Measurements from ENCODE around the gene VASN. TPM values are rescaled to one million over a fixed set of nuclear protein-coding genes. Genes with fewer than 3 reads are reported as not detected.

Gene VASN
- total RNA-seq, 1 donor from 2014 or later: 0.16 TPM

DNA sequence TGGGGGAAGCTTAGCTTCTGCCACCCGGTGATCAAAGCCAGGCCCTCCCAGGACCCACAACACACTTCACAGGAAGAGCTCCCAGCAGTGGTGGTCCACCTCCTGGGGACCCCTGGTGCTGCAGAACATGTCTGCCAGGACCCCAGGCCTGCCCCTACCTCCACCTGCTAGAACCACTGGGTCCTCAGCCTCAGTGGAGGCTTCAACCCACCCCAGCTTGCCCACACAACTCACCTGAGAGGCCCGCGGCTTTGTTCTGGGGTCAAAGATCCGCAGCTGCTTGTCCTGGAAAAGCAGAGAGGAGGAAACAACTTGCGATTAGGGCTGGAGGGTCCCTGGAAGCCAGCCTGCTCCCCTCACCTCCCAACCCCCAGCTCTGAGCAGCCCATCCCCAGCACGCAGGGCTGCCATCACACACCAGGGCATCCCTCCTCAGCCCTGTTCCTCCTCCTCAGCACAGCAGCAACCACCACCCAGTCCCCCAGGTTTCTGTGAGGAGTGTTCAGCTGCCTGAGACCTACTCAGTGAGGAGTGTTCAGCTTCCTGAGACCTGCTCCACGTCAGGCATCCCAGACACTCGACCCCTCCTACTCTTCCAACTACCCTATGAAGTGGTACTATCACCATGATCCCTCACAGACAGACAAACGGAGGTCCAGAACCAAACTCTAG lies 23.5 kb downstream of the VASN start:
- H3K4me3 Mint-ChIP-seq: no peak overlapping the region
- DNase-seq: no peak
- H3K27ac Mint-ChIP-seq: no peak overlapping the region
- H3K27me3 Mint-ChIP-seq: no peaks in the 10 kb centered on the region
- intact Hi-C loops (cut with micrococcal nuclease): no loop called here
- peaks cover 31% of the 10 kb centered on the region for H3K36me3 Mint-ChIP-seq (ENCODE audit: low read depth)
- no peaks in the 10 kb centered on the region for H3K9me3 Mint-ChIP-seq
- no peaks in the 10 kb centered on the region for H3K4me1 Mint-ChIP-seq

DNA sequence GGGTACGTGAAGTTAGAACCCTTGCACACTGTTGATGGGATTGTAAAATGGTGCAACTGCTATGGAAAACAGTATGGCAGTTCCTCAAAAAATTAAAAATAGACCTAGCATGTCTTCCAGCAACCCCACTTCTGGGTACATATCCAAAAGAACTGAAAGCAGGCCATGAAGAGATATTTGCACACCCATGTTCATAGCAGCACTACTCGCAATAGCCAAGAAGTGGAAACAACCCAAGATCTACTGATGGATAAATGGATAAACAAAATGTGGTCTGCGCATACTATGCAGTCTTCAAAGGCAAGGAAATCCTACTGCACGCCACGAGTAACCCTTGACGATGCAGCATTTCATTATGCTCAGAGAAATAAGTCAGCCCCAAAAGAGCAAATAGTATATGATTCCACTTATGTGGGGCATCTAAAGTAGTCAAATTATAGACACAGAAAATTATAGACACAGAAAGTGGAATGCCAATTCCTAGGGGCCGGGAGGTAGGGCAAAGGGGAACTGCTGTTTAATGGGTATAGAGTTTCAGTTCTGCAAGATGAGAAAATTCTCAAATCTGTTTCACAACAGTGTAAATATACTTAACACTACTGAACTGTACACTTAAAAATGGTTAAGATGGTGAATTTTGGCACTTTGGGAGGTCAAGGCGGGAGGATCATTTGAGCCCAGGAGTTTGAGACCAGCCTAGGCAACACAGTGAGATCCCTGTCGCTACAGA lies 27.5 kb downstream of the VASN start:
- peaks cover 37% of the 10 kb centered on the region for H3K36me3 Mint-ChIP-seq (ENCODE audit: low read depth)
- H3K27me3 Mint-ChIP-seq: no peaks in the 10 kb centered on the region
- DNase-seq: no peak
- H3K4me1 Mint-ChIP-seq: no peaks in the 10 kb centered on the region
- H3K9me3 Mint-ChIP-seq: no peaks in the 10 kb centered on the region
- H3K27ac Mint-ChIP-seq: no peak overlapping the region
- no peak overlapping the region for H3K4me3 Mint-ChIP-seq
- intact Hi-C loops (cut with micrococcal nuclease): no loop called here

DNA sequence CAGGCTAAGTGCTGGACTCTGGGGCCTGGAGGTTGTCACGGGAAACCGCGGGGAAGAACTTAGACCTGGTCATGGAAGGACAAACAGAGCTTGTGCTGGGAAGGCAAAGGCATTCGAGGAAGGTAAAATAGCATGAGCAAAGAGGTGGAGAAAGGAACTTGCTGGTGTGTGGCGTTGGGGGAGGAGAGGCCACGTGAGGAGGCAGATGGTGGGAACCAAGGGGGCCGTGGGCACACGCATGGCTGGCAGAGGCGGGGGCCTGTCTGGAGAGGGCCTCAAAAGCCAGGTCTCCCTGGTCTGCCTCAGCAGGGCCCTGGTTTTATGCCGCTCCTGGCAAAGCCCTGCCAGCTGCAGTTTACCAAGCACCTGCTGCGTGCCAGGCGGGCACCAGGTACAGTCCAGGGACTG lies 29.4 kb downstream of the VASN start:
- no peak for DNase-seq
- no peaks in the 10 kb centered on the region for H3K27me3 Mint-ChIP-seq
- no peaks in the 10 kb centered on the region for H3K9me3 Mint-ChIP-seq
- no peak overlapping the region for H3K27ac Mint-ChIP-seq
- intact Hi-C loops (cut with micrococcal nuclease): loop anchor here (5.0 kb wide), 1 partner anchor 49 kb away; the partner anchor contains the start of gene PAM16
- H3K4me1 Mint-ChIP-seq: peaks cover 2% of the 10 kb centered on the region
- H3K4me3 Mint-ChIP-seq: no peak overlapping the region
- H3K36me3 Mint-ChIP-seq (ENCODE audit: low read depth): peaks cover 40% of the 10 kb centered on the region

DNA sequence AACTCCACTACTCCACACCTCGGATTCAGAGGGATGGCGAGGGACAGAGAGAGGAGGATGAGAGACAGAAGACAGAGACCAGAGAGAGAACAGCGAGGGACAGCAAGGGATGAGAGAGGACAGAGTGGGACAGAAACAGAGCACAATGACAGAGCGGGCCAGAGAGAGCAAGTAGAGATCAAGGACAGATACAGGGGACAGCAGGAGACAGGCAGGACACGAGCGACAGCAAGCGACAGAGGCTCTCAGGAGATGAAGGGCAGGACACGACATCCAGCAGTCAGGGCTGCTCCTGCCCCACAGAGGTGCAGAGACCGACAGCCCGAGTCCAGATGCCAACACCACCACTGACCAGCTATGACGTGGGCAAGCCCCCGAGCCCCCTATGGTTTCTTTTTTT lies 29.9 kb downstream of the VASN start:
- H3K27ac Mint-ChIP-seq: no peak overlapping the region
- DNase-seq: no peak
- no peaks in the 10 kb centered on the region for H3K9me3 Mint-ChIP-seq
- no peaks in the 10 kb centered on the region for H3K27me3 Mint-ChIP-seq
- no peak overlapping the region for H3K4me3 Mint-ChIP-seq
- intact Hi-C loops (cut with micrococcal nuclease): loop anchor here (5.0 kb wide), 1 partner anchor 49 kb away; the partner anchor contains the start of gene PAM16
- H3K36me3 Mint-ChIP-seq (ENCODE audit: low read depth): peaks cover 39% of the 10 kb centered on the region
- H3K4me1 Mint-ChIP-seq: peaks cover 2% of the 10 kb centered on the region

DNA sequence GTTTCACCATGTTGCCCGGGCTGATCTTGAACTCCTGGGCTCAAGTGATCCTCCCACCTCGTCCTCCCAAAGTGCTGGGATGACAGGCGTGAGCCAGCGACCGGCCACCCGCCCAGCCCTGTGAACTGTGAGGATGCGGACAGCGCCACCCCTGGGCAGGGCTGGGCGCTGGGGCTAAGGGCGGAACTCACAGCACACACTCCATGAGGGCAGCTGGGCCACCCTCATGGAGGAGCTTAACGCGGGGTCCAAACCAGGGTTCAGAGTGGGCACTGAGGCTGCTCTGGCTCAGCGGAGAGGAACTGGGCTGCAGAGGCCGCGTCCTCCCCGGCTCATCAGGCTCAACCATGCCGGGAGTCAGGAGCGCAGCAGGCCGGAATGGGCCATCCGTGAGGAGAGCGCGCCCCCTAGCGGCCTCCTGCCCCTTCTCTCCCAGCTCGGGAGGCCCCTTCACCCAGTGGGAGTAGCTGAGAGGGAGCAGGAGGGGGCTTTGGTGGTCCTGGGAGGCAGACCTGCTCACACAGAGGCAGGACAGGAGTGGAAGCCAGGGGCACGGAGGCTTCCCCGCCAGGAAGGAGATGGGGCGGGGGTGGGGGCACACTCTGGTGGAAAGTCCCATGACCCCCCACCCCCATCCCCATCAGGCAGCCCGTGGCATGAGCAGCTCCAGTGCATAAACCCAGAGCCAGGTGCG lies 30.9 kb downstream of the VASN start:
- H3K27ac Mint-ChIP-seq: no peak overlapping the region
- no peaks in the 10 kb centered on the region for H3K27me3 Mint-ChIP-seq
- peaks cover 41% of the 10 kb centered on the region for H3K36me3 Mint-ChIP-seq (ENCODE audit: low read depth)
- intact Hi-C loops (cut with micrococcal nuclease): loop anchor here (2.0 to 5.0 kb wide), 2 partner anchors 42 to 50 kb away; partner anchors contain the start of gene PAM16
- no peak overlapping the region for H3K4me3 Mint-ChIP-seq
- peaks cover 2% of the 10 kb centered on the region for H3K4me1 Mint-ChIP-seq
- no peaks in the 10 kb centered on the region for H3K9me3 Mint-ChIP-seq
- peak; percentile 91 for DNase-seq

DNA sequence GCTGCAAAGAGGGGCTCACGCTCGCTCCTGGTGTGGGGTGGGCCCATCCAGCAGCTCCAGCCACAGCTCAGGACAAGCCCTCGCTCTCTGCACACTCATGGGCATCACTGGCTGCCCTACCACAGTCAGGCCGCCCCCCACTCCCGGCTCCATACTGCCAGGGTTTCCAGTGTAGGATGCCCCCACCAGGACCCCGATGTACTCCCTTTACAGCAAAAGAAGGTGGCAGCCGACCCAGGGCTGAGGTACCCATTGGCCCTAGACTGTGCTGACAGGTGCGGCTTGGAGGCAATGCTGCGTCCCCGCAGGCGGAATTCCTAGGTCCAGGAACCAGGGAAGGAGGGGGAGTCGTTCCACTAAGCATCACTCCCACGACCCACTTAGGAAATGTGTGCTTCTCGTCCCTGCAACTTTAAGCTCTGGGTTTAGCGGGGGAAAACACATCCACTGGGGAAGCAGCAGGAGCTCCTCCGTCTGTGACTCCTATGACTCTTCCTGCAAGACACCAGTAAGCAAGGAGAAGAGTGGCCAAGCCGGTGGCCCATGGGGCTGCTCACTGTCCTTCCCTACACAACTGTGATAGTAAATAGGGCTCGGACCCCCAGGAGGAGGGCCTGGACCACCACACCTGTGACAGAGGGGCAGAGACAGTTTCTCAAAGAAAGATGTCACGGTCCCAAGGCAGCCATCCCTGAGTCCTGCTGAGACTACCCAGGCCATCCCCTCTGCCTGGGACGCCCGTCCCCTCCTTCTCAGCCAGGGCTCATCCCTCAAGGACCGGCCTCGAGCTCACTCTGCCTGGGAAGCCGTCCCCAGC lies 31.7 kb downstream of the VASN start:
- Mint-ChIP-seq H3K27ac (no peak overlapping the region), H3K36me3 (ENCODE audit: low read depth) (peaks cover 41% of the 10 kb centered on the region), H3K4me1 (peaks cover 2% of the 10 kb centered on the region), H3K27me3 (no peaks in the 10 kb centered on the region), H3K9me3 (no peaks in the 10 kb centered on the region), H3K4me3 (no peak overlapping the region)
- DNase-seq: no peak
- intact Hi-C loops (cut with micrococcal nuclease): loop anchor here (2.0 to 5.0 kb wide), 2 partner anchors 43 to 51 kb away; partner anchors contain the start of gene PAM16

DNA sequence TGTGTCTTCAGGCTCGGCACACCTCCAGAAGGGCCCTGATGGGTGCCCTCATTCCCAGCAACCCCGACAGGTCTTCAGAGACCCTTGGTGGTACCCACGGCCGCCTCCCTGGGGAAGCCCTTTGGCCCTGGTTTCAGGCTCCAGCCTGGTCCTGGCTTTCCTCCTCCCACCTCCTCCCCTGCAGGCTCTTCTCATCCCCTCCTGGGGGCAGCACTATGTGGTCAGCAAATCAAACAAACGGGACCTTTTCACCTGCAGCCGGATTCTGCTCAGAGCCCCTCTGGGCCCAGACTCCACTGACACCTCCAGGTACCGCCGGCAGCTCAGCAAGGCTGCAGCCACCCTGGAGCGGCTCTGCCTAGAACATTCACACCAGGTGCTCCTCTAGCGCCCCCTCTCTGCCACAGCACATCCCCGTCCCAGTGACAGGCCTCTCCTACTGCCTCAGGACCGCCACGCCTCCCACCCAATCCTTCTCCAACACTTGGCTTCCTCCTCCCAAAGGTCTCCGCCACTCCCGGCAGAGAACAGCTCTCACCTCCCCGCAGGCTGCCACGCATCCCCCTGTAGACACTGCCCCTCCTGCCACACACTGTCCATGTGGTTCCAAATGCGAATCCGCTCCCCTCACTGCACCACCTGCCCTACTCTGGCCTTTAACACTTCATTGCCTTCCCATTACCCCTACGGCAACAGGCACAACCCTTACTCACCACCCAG lies 32.8 kb downstream of the VASN start:
- Mint-ChIP-seq H3K9me3 (no peaks in the 10 kb centered on the region), H3K4me1 (peaks cover 2% of the 10 kb centered on the region), H3K27ac (no peak overlapping the region), H3K36me3 (ENCODE audit: low read depth) (peaks cover 36% of the 10 kb centered on the region), H3K4me3 (no peak overlapping the region), H3K27me3 (no peaks in the 10 kb centered on the region)
- DNase-seq: peak; percentile 81
- intact Hi-C loops (cut with micrococcal nuclease): loop anchor here (5.0 kb wide), 1 partner anchor 52 kb away; the partner anchor contains the start of gene PAM16

DNA sequence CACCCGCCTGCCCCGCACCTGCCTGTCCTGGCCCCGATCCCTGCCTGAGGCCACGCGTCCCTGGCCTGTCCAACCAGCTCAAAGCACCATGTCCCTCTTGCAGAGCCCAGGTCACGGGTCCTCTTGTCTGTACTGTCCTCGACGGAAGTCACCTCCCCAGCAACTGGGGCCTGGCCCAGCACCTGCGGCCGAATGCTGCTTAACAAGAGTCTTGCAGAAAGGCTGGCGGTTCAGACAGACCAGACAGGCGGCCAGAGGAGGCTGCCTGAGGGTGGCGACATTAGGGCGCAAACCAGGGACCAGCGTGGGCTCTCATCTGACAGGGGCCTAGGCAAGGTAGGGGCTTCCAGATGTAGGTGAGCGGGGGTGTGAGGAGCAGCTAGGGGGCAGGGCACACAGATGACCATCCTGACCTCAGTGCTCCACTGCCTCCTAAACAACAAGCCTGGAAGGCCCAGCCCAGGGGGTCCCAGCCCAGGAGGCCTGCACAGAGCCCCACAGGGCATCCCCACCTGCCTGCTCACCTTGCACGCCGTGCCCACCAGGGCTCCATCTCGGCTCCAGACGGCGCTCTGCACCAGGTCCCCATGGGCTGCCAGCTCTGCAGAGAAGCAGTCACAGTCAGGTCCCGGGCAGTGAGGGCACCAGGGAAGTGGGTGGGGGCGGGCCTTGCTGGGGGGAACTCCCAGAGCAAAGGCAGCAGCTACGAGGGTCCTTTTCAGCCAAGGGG lies 33.5 kb downstream of the VASN start:
- no peak for DNase-seq
- Mint-ChIP-seq H3K9me3 (no peaks in the 10 kb centered on the region), H3K36me3 (ENCODE audit: low read depth) (peaks cover 31% of the 10 kb centered on the region), H3K27ac (no peak overlapping the region), H3K4me1 (peaks cover 2% of the 10 kb centered on the region), H3K4me3 (no peak overlapping the region), H3K27me3 (no peaks in the 10 kb centered on the region)
- intact Hi-C loops (cut with micrococcal nuclease): loop anchor here (5.0 kb wide), 1 partner anchor 53 kb away; the partner anchor contains the start of gene PAM16

DNA sequence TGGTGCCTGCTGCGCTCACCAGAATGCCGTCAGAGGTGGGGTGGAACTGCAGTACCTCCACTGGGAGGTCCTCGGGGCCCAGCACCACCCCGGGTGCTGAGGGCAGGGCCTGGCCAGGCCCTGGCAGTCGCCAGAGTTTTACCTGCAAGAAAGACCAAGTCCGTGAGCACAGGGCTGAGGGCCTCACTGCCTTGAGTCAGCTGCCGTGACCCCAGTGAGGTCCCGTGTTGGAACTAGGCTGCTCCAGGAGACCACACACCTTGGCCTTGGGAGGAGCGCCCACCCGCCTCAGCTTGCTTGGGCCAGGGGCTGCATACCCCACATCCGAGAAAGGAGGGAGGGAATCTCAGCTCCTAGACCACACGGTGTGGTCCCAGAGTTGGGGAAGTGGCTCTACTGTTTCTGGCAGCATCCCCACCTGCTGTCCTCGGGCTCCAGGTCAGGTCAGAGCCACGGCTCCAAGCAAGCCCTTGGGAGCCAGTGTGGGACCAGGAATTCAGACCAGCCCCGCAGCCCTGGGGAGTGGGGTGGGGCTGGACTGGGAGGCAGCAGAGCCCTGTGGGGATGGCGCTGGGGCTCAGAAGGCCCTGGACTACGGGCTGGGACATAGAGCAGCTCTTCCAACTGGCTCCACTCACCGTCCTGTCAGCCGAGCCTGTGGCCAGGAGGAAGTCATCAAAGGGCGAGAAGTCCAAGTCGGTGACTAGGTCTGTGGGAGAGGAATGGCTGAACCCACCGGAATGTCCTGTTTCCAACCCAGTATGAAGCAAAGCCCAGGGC lies 36.1 kb downstream of the VASN start:
- intact Hi-C loops (cut with micrococcal nuclease): no loop called here
- peaks cover 12% of the 10 kb centered on the region for H3K4me1 Mint-ChIP-seq
- H3K9me3 Mint-ChIP-seq: no peaks in the 10 kb centered on the region
- peaks cover 40% of the 10 kb centered on the region for H3K36me3 Mint-ChIP-seq (ENCODE audit: low read depth)
- no peak overlapping the region for H3K4me3 Mint-ChIP-seq
- no peak overlapping the region for H3K27ac Mint-ChIP-seq
- H3K27me3 Mint-ChIP-seq: no peaks in the 10 kb centered on the region
- DNase-seq: no peak

DNA sequence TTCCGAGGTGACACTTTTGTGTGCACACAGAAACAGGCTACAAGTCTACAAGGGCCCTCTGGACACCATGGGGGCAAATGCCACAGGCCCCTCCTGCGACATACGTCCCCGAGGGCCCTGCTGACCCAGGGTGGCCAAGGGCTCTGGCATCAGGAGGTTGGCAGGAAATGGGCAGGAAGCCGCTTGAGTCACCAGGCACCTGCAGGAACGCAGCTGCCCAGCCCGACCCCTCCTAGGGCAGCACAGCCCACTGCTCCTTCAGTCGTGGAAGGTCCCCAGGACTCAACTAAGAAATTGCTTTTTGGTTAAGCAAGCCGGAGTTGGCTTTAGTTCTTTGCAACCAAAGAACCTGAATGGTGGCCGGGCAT lies 36.7 kb downstream of the VASN start:
- Mint-ChIP-seq H3K27me3 (no peaks in the 10 kb centered on the region), H3K4me1 (peaks cover 17% of the 10 kb centered on the region), H3K36me3 (ENCODE audit: low read depth) (peaks cover 42% of the 10 kb centered on the region), H3K4me3 (no peak overlapping the region), H3K9me3 (no peaks in the 10 kb centered on the region), H3K27ac (no peak overlapping the region)
- DNase-seq: no peak
- intact Hi-C loops (cut with micrococcal nuclease): no loop called here

DNA sequence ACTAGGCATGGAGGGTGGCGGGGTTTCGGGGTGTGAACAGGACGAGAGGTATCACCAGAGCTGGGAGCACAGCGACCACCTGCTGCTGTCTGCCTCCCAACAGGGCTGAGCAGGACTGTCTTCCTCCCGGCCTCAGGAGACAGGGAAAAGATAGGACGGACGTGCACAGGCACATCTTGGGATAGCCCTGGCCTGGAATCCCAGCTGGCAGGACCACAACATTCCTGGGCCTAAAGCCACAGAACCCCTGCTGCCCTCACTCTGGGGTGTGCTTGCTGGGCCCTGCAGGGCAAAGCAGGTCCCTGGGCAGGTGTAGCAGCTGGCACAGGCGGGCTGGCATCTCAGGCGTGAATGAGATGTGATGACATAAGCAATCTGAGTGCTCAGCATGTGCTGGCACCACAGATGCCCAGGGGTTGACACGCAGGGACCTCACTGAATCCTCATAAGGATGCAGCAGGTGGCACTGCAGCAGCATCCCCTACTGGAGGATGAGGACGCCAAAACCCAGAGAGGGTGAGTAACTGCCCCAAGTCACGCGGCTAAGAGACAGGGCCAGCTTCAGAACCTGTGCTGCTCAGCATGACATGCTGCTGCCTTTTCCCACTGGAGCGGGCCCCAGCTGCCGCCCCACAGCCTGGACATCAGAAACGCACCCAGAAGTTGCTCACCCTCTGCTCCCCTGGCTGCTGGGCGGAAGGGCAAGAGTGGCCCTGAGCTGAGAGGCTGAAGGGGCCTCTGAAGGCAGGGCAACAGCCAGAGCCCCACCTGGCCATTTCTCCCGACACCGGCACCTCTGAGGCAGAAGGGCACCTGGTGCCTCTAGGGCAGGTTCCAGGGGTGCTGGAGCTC lies 37.7 kb downstream of the VASN start:
- Mint-ChIP-seq H3K36me3 (ENCODE audit: low read depth) (peaks cover 47% of the 10 kb centered on the region), H3K9me3 (no peaks in the 10 kb centered on the region), H3K4me3 (no peak overlapping the region), H3K4me1 (peaks cover 24% of the 10 kb centered on the region), H3K27me3 (no peaks in the 10 kb centered on the region), H3K27ac (no peak overlapping the region)
- intact Hi-C loops (cut with micrococcal nuclease): no loop called here
- DNase-seq: no peak
